ENCODE data around the gene AURKAIP1.
"Not testable (repeated sequence)": the region's sequence is repeated elsewhere in the genome, so short reads cannot be mapped to it uniquely, and the experiment has no call there.

GRCh38 chr1:1410238-1410637 is 35.2 kb upstream of the AURKAIP1 start:
- TF ChIP-seq, protein P1, sequence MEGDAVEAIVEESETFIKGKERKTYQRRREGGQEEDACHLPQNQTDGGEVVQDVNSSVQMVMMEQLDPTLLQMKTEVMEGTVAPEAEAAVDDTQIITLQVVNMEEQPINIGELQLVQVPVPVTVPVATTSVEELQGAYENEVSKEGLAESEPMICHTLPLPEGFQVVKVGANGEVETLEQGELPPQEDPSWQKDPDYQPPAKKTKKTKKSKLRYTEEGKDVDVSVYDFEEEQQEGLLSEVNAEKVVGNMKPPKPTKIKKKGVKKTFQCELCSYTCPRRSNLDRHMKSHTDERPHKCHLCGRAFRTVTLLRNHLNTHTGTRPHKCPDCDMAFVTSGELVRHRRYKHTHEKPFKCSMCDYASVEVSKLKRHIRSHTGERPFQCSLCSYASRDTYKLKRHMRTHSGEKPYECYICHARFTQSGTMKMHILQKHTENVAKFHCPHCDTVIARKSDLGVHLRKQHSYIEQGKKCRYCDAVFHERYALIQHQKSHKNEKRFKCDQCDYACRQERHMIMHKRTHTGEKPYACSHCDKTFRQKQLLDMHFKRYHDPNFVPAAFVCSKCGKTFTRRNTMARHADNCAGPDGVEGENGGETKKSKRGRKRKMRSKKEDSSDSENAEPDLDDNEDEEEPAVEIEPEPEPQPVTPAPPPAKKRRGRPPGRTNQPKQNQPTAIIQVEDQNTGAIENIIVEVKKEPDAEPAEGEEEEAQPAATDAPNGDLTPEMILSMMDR (IDR thresholded peaks at IDR 0.05; ENCODE audit: insufficient read depth, low read length): not testable (repeated sequence)
- 0 out of 2 replicates have a peak, but pooled peaks have one; percentile 2 for TF ChIP-seq POLR2AphosphoS5 (IDR thresholded peaks at IDR 0.05; ENCODE audit: low read depth)

All from HL-60 (cell line).